Umbilical cord (tissue), 2 donors: ENCODE results near the gene SLFN12. TPM values are rescaled to one million over a fixed set of nuclear protein-coding genes. Genes with fewer than 3 reads are reported as not detected.
A peak's percentile ranks its signal among the peaks of the same experiment; 100 is the strongest.
"Not testable (repeated sequence)": the region's sequence is repeated elsewhere in the genome, so short reads cannot be mapped to it uniquely, and the experiment has no call there.

Experiments
- DNase-seq: peaks from one replicate; pipeline ENCODE4 v3.0.0-alpha.2; 2015; ENCODE audit warnings: low spot score
- total RNA-seq: library from RNA; depleted of rRNA; stranded (reverse); fragments of >200 nt; gene quantifications from one replicate; pipeline ENCODE4 v1.2.3, GENCODE V29; 2014; ENCODE audit warnings: low replicate concordance; ENCODE audit not compliant: insufficient read depth

Gene SLFN12
- total RNA-seq, 1 donor from 2014 or later, result 31.8 TPM

DNA sequence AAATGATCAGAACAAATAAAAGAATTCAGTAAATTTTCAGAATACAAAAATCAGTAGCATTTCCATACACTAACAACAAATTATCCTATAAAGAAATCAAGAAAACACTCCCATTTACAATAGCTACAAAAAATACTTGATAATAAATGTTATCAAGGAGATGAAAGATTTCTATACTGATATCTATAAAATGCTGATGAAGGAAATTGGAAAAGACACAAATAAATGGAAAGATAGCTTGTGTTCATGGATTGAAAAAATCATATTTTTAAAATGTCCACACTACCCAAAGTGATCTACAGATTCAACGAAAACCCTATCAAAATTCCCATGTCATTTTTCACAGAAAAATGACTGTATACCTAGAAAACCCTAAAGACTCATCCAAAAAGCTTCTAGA is 18.1 kb downstream of the SLFN12 start:
- no peak for DNase-seq

DNA sequence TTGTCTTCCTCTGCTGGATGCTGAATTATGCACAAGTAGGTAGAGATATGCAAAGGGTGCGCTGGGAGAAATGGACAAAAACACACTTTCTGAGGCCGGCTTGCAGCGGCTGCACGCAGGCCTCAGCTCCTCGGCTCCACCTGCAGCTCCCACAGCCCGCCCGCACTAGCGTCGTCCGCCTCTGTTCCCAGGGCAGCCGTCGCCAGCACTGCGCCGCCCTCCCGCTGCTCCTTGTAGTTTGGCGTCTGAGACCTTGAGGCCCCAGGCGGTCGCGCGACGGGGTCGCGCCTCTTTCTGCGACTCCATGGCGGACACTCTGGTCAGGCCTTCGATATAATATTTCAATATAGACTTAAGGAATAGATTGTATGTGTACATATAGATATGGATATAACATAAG is 24.8 kb downstream of the SLFN12 start:
- DNase-seq, result no peak

DNA sequence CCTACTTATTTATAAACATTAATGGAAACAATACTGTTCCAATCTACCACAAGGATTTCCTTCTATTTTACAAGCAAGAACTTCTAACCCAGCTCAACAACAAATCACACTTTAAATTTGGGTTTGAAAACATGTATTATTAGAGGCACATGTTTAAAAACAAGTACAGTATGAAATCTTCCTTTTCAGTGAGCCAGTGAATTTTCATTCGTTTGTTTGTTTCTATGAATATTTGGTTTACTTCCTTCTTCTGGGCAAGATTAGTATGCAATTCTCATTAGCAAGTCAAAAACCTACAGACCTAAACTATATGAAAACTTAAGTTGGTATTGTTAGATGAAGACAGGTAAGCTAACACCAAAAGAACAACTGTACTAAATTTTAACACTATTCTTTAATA is 25.7 kb downstream of the SLFN12 start:
- no peak for DNase-seq

- no peak for DNase-seq
Observed at GRCh38 chr17:35404360-35404759, 27.9 kb downstream of the SLFN12 start.

DNA sequence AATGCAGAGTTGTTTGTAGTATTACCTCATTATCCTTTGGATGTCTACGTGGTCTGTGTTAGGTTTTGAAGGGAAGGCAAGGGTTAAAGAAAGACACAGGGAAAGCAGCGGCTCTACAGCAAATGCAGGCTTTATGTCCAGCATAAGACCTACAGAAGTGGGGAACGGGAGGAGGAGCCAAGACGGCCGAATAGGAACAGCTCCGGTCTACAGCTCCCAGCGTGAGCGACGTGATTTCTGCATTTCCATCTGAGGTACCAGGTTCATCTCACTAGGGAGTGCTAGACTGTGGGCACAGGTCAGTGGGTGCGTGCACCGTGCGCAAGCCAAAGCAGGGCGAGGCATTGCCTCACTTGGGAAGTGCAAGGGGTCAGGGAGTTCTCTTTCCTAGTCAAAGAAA is 38.5 kb downstream of the SLFN12 start:
- DNase-seq, result not testable (repeated sequence)

DNA sequence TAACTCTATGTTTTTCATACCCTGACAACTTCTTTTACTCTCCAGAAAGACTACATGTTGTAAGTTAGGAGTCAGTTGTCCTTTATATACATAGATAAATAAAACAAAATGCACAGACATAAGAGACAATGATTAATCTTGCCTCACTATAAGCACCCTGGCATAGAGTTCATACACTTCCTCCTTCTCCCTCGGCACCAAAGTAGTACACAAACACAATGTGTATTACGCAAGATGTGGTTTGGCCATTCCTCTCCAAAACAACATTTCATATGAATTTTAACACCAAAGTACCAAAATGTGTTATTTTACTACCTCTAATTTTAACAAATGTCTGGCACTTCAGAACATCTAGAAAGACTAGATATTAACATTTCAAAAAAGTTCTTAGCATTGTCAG is 41.6 kb downstream of the SLFN12 start:
- no peak for DNase-seq

- DNase-seq, result no peak
Observed at GRCh38 chr17:35390156-35390555, 42.1 kb downstream of the SLFN12 start.

DNA sequence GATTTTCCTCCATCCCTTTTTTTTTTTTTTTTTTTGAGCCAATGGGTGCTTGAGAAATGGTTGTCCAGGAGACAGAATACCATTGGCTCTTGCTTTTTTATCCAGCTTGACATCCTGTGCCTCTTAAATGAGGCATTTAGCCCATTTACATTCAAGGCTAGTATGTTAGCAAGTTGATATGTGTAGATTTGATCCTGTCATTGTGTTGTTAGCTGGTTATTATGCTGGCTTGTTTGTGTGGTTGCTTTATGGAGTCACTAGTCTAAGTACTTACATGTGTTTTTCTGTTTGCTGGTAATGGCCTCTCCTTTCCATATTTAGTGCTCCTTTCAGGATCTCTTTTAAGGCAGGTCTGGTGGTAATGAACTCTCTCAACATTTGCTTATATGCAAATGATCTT is 44.8 kb downstream of the SLFN12 start:
- DNase-seq, result no peak

DNA sequence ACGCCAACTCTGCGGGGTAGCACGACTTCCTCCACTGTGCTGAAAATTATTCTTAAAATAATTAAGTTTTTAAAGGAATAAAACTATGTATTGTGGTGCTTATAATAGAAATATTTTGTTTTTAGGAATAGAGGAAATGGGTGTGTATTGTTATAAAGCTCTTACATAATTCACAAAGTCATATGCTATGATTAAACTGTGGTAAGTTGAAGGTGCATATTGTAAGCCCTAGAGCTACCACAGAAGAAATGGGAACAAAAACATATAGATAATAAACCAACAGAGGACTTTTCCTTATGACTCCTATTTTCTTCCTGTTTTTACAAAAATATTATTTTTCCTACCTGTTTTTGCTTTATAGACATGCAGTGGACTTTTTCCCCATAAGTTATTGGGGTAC is 54.6 kb downstream of the SLFN12 start:
- no peak for DNase-seq

GRCh38 chr17:35377068-35377467 is 55.2 kb downstream of the SLFN12 start:
- no peak for DNase-seq

GRCh38 chr17:35376245-35376644 is 56.1 kb downstream of the SLFN12 start:
- no peak for DNase-seq

GRCh38 chr17:35374766-35375344 is 57.4 kb downstream of the SLFN12 start:
- DNase-seq, result no peak

GRCh38 chr17:35373984-35374765 is 58.1 kb downstream of the SLFN12 start:
- DNase-seq, result peak; percentile 31

GRCh38 chr17:35373534-35373983 is 58.7 kb downstream of the SLFN12 start, which contains the start of gene SLFN11:
TSS of gene SLFN11 (minus strand) at chr17:35373621. CDS start at chr17:35363807, 9,814 bp downstream.
- DNase-seq, result peak; percentile 71

GRCh38 chr17:35372846-35373533 is 59.3 kb downstream of the SLFN12 start:
- peak; percentile 35 for DNase-seq

GRCh38 chr17:35371934-35372333 is 60.4 kb downstream of the SLFN12 start:
- DNase-seq, result no peak

DNA sequence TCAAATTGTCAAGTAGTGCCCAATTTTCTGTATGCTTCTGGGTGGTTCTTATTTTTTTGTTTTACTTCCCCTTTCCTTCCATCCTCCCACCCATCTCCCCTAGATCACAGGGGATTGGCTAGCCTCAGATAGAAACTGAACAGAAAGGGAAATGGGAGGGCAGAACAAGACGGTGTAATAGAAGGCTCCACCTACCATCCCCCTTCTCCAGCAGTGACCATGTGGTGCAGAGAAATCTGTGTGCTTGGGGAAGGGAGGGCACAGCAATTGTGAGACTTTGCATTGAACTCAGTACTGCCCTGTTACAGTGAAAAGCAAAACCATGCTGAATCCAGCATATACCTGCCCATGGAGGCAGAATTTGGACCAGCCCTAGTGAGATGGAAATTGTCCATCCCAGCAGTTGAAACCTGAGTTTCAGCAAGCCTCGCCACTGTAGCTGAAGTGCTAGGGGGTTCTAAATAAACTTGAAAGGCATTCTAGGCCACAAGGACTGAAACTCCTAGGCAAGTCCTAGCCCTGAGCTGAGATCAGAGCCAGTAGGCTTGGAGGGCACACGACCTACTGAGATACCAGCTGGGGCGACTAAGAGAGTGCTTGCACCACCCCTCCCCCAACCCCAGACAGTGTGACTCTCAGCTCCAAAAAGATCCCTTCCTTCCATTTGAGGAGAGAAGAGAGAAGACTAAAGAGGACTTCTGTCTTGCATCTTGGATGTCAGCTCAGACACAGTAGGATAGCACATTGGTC is 64.0 kb downstream of the SLFN12 start:
- DNase-seq, result peak; percentile 44

GRCh38 chr17:35361027-35361426 is 71.3 kb downstream of the SLFN12 start:
- DNase-seq, result no peak
